GM20000 (cell line): ENCODE results near the gene IGSF5.

Source experiments
- DNase-seq: peaks from one replicate; pipeline ENCODE4 v3.0.0; 2012; ENCODE audit warnings: low spot score
- CTCF ChIP-seq: IDR thresholded peaks from 2 replicates; pipeline ENCODE4 v1.5.1; 2012; ENCODE audit warnings: mild to moderate bottlenecking, control low read depth; ENCODE audit errors: extremely low read depth, missing control alignments

Gene IGSF5

GRCh38 chr21:39818557-39818956 is 73.6 kb downstream of the IGSF5 start:
- TF ChIP-seq CTCF, result no peak
- DNase-seq, result no peak

- TF ChIP-seq CTCF, result no peak
- DNase-seq, result no peak
Measured at GRCh38 chr21:39822042-39822441, 77.1 kb downstream of the IGSF5 start.

GRCh38 chr21:39825250-39825649 is 80.3 kb downstream of the IGSF5 start:
- no peak for TF ChIP-seq CTCF
- no peak for DNase-seq

- TF ChIP-seq CTCF, result no peak
- DNase-seq, result no peak
Measured at GRCh38 chr21:39834543-39834942, 89.6 kb downstream of the IGSF5 start.

GRCh38 chr21:39837861-39838359 is 92.9 kb downstream of the IGSF5 start:
- no peak for TF ChIP-seq CTCF
- no peak for DNase-seq

- no peak for TF ChIP-seq CTCF
- DNase-seq, result no peak
Measured at GRCh38 chr21:39840373-39841097, 95.6 kb downstream of the IGSF5 start.

- DNase-seq, result no peak
- TF ChIP-seq CTCF, result no peak
Measured at GRCh38 chr21:39842741-39843459, 97.9 kb downstream of the IGSF5 start.
